Measurements from ENCODE around the gene TEX19.
"Not testable (repeated sequence)": the region's sequence is repeated elsewhere in the genome, so short reads cannot be mapped to it uniquely, and the experiment has no call there.

Gene TEX19

GRCh38 chr17:82351254-82351712 is 7.8 kb upstream of the TEX19 start:
- peaks cover 68% of the 10 kb centered on the region for H3K27me3 Mint-ChIP-seq
- peaks cover 6% of the 10 kb centered on the region for H3K4me1 Mint-ChIP-seq
- no peak overlapping the region for H3K27ac Mint-ChIP-seq
- CTCF ChIA-PET: interaction anchor here (0.8 to 2.3 kb wide), 14 partner anchors 13 to 331 kb away, joined by 3 to 11 read pairs (median 4); partner anchors contain the start of genes HEXD and OGFOD3
- H3K4me3 Mint-ChIP-seq: no peak overlapping the region
- no peaks in the 10 kb centered on the region for H3K36me3 Mint-ChIP-seq
- H3K9me3 Mint-ChIP-seq: no peaks in the 10 kb centered on the region
- no peak for DNase-seq

- peak; percentile 89 for DNase-seq
- Mint-ChIP-seq H3K27ac (no peak overlapping the region), H3K27me3 (peaks cover 68% of the 10 kb centered on the region), H3K9me3 (no peaks in the 10 kb centered on the region), H3K36me3 (no peaks in the 10 kb centered on the region), H3K4me1 (no peaks in the 10 kb centered on the region), H3K4me3 (no peak overlapping the region)
- CTCF ChIA-PET: interaction anchor here (0.7 to 2.3 kb wide), 15 partner anchors 8 to 217 kb away, joined by 3 to 11 read pairs (median 3); partner anchors contain the start of genes HEXD and OGFOD3
These were observed 7.1 kb upstream of the TEX19 start for GRCh38 chr17:82351713-82352488.

GRCh38 chr17:82353484-82353883 is 5.6 kb upstream of the TEX19 start:
- Mint-ChIP-seq H3K27me3 (peaks cover 70% of the 10 kb centered on the region), H3K4me3 (no peak overlapping the region), H3K9me3 (no peaks in the 10 kb centered on the region), H3K36me3 (no peaks in the 10 kb centered on the region), H3K4me1 (peaks cover 5% of the 10 kb centered on the region), H3K27ac (no peak overlapping the region)
- CTCF ChIA-PET: no interaction called here
- no peak for DNase-seq

GRCh38 chr17:82354804-82355308 is 4.2 kb upstream of the TEX19 start:
- Mint-ChIP-seq H3K4me1 (peaks cover 8% of the 10 kb centered on the region), H3K36me3 (no peaks in the 10 kb centered on the region), H3K27ac (no peak overlapping the region), H3K27me3 (peaks cover 71% of the 10 kb centered on the region), H3K4me3 (no peak overlapping the region), H3K9me3 (no peaks in the 10 kb centered on the region)
- CTCF ChIA-PET: no interaction called here
- DNase-seq: no peak

GRCh38 chr17:82355770-82356427 is 3.1 kb upstream of the TEX19 start:
- CTCF ChIA-PET: interaction anchor here (0.6 to 2.4 kb wide), 2 partner anchors 11 to 69 kb away, joined by 3 to 10 read pairs; no protein-coding TSS in a partner anchor
- Mint-ChIP-seq H3K27ac (no peak overlapping the region), H3K4me3 (no peak overlapping the region), H3K36me3 (no peaks in the 10 kb centered on the region), H3K9me3 (no peaks in the 10 kb centered on the region), H3K4me1 (peaks cover 8% of the 10 kb centered on the region), H3K27me3 (peaks cover 70% of the 10 kb centered on the region)
- DNase-seq: no peak

- no peak for DNase-seq
- Mint-ChIP-seq H3K27ac (no peak overlapping the region), H3K27me3 (peaks cover 76% of the 10 kb centered on the region), H3K4me1 (peaks cover 8% of the 10 kb centered on the region), H3K4me3 (no peak overlapping the region), H3K9me3 (no peaks in the 10 kb centered on the region), H3K36me3 (no peaks in the 10 kb centered on the region)
- CTCF ChIA-PET: interaction anchor here (1.0 to 2.4 kb wide), 3 partner anchors 10 to 16 kb away, joined by 3 to 10 read pairs (median 3); no protein-coding TSS in a partner anchor
These were observed 2.1 kb upstream of the TEX19 start for GRCh38 chr17:82356845-82357355.

GRCh38 chr17:82357394-82357793 is 1.7 kb upstream of the TEX19 start:
- CTCF ChIA-PET: interaction anchor here (0.9 to 2.4 kb wide), 6 partner anchors 9 to 89 kb away, joined by 3 to 10 read pairs (median 4); no protein-coding TSS in a partner anchor
- H3K36me3 Mint-ChIP-seq: no peaks in the 10 kb centered on the region
- DNase-seq: no peak
- H3K9me3 Mint-ChIP-seq: no peaks in the 10 kb centered on the region
- no peak overlapping the region for H3K4me3 Mint-ChIP-seq
- peaks cover 76% of the 10 kb centered on the region for H3K27me3 Mint-ChIP-seq
- H3K27ac Mint-ChIP-seq: no peak overlapping the region
- H3K4me1 Mint-ChIP-seq: peaks cover 8% of the 10 kb centered on the region

- H3K9me3 Mint-ChIP-seq, H3K27ac Mint-ChIP-seq, H3K4me3 Mint-ChIP-seq, H3K36me3 Mint-ChIP-seq, DNase-seq, H3K4me1 Mint-ChIP-seq: not testable (repeated sequence)
- peaks cover 72% of the 10 kb centered on the region for H3K27me3 Mint-ChIP-seq
- CTCF ChIA-PET: interaction anchor here (1.6 kb wide), 1 partner anchor 10 kb away, joined by 3 read pairs; no protein-coding TSS in a partner anchor
These were observed 516 bp downstream of the TEX19 start for GRCh38 chr17:82359451-82360074.

GRCh38 chr17:82361885-82362633 is 3.0 kb downstream of the TEX19 start:
- Mint-ChIP-seq H3K27me3 (peaks cover 69% of the 10 kb centered on the region), H3K4me1 (peaks cover 8% of the 10 kb centered on the region), H3K4me3 (no peak overlapping the region), H3K27ac (no peak overlapping the region), H3K36me3 (no peaks in the 10 kb centered on the region), H3K9me3 (no peaks in the 10 kb centered on the region)
- DNase-seq: no peak
- CTCF ChIA-PET: interaction anchor here (0.9 kb wide), 1 partner anchor 9 kb away, joined by 3 read pairs; no protein-coding TSS in a partner anchor

GRCh38 chr17:82365606-82366295 is 6.7 kb downstream of the TEX19 start:
- DNase-seq: no peak
- Mint-ChIP-seq H3K4me1 (peaks cover 9% of the 10 kb centered on the region), H3K36me3 (no peaks in the 10 kb centered on the region), H3K27ac (no peak overlapping the region), H3K27me3 (peaks cover 76% of the 10 kb centered on the region), H3K9me3 (no peaks in the 10 kb centered on the region), H3K4me3 (no peak overlapping the region)
- CTCF ChIA-PET: interaction anchor here (1.6 to 1.7 kb wide), 2 partner anchors 9 to 15 kb away, joined by 4 to 10 read pairs; no protein-coding TSS in a partner anchor

GRCh38 chr17:82366749-82367148 is 7.7 kb downstream of the TEX19 start:
- Mint-ChIP-seq H3K36me3 (no peaks in the 10 kb centered on the region), H3K4me3 (no peak overlapping the region), H3K27ac (no peak overlapping the region), H3K9me3 (no peaks in the 10 kb centered on the region), H3K4me1 (peaks cover 15% of the 10 kb centered on the region), H3K27me3 (peaks cover 74% of the 10 kb centered on the region)
- CTCF ChIA-PET: interaction anchor here (1.6 to 1.7 kb wide), 2 partner anchors 10 to 16 kb away, joined by 4 to 10 read pairs; no protein-coding TSS in a partner anchor
- no peak for DNase-seq

GRCh38 chr17:82367724-82368524 is 8.9 kb downstream of the TEX19 start:
- Mint-ChIP-seq H3K9me3 (no peaks in the 10 kb centered on the region), H3K4me1 (peaks cover 18% of the 10 kb centered on the region), H3K36me3 (no peaks in the 10 kb centered on the region), H3K27ac (no peak overlapping the region), H3K27me3 (peaks cover 74% of the 10 kb centered on the region), H3K4me3 (no peak overlapping the region)
- CTCF ChIA-PET: interaction anchor here (0.7 kb wide), 1 partner anchor 189 kb away, joined by 4 read pairs; no protein-coding TSS in a partner anchor
- no peak for DNase-seq
